H9 (cell line): ENCODE results near the gene FAM13A. TPM values are rescaled to one million over a fixed set of nuclear protein-coding genes. Genes with fewer than 3 reads are reported as not detected.

Experiments
- DNase-seq: peaks from one replicate; pipeline ENCODE4 v3.0.0-alpha.2; 2017
- H2AFZ ChIP-seq: one replicate; pipeline ENCODE4 v1.6.1; 2013; ENCODE audit warnings: mild to moderate bottlenecking, low read length, control low read depth, moderate library complexity
- H2AK5ac ChIP-seq: 2 replicates; pipeline ENCODE4 v1.6.1; 2013; ENCODE audit warnings: low read length, control low read depth, mixed read lengths; ENCODE audit not compliant: insufficient read length
- H2BK120ac ChIP-seq: one replicate; pipeline ENCODE4 v1.6.1; 2013; ENCODE audit warnings: low read depth, mild to moderate bottlenecking, low read length, control low read depth, inconsistent platforms; ENCODE audit not compliant: poor library complexity, severe bottlenecking
- H2BK12ac ChIP-seq: 2 replicates; pipeline ENCODE4 v1.6.1; 2013; ENCODE audit warnings: low read length, control low read depth, mixed read lengths, low read depth; ENCODE audit not compliant: insufficient read length
- H2BK15ac ChIP-seq: 2 replicates; pipeline ENCODE4 v1.6.1; 2013; ENCODE audit warnings: low read depth, low read length, control low read depth
- H2BK20ac ChIP-seq: one replicate; pipeline ENCODE4 v1.6.1; 2013; ENCODE audit warnings: low read depth, mild to moderate bottlenecking, low read length, control low read depth, inconsistent platforms; ENCODE audit not compliant: poor library complexity, severe bottlenecking
- H2BK5ac ChIP-seq: 2 replicates; pipeline ENCODE4 v1.6.1; 2013; ENCODE audit warnings: low read length, control low read depth, mixed read lengths; ENCODE audit not compliant: insufficient read length
- H3K14ac ChIP-seq: 2 replicates; pipeline ENCODE4 v1.6.1; 2013; ENCODE audit warnings: low read length, control low read depth; ENCODE audit not compliant: insufficient read depth
- H3K18ac ChIP-seq: 2 replicates; pipeline ENCODE4 v1.6.1; 2013; ENCODE audit warnings: low read depth, mild to moderate bottlenecking, mixed read lengths, low read length, control low read depth; ENCODE audit not compliant: insufficient read length
- H3K23ac ChIP-seq: 2 replicates; pipeline ENCODE4 v1.6.1; 2013; ENCODE audit warnings: low read length, control low read depth, mixed read lengths, low read depth; ENCODE audit not compliant: insufficient read length
- H3K23me2 ChIP-seq: 2 replicates; pipeline ENCODE4 v1.6.1; 2013; ENCODE audit warnings: low read depth, mild to moderate bottlenecking, mixed read lengths, low read length, control low read depth; ENCODE audit not compliant: insufficient read length, poor library complexity, severe bottlenecking
- H3K27ac ChIP-seq: 2 replicates; pipeline ENCODE4 v1.5.1; 2013; ENCODE audit warnings: low read length, control low read depth, mixed read lengths, low read depth; ENCODE audit not compliant: insufficient read length
- H3K27me3 ChIP-seq: 2 replicates; pipeline ENCODE4 v1.6.1; 2013; ENCODE audit warnings: low read length, control low read depth, inconsistent platforms; ENCODE audit not compliant: insufficient read depth
- H3K4ac ChIP-seq: 2 replicates; pipeline ENCODE4 v1.6.1; 2013; ENCODE audit warnings: low read depth, mild to moderate bottlenecking, control low read depth, inconsistent platforms, low read length, moderate library complexity
- H3K4me1 ChIP-seq: 2 replicates; pipeline ENCODE4 v1.6.1; 2013; ENCODE audit warnings: low read length, control low read depth, inconsistent platforms; ENCODE audit not compliant: insufficient read depth
- H3K4me2 ChIP-seq: 2 replicates; pipeline ENCODE4 v1.6.1; 2013; ENCODE audit warnings: low read length, control low read depth, mixed read lengths; ENCODE audit not compliant: insufficient read length, insufficient read depth
- H3K56ac ChIP-seq: 2 replicates; pipeline ENCODE4 v1.6.1; 2013; ENCODE audit warnings: low read depth, mild to moderate bottlenecking, mixed read lengths, low read length, control low read depth; ENCODE audit not compliant: insufficient read length
- H3K79me1 ChIP-seq: 2 replicates; pipeline ENCODE4 v1.6.1; 2013; ENCODE audit warnings: low read depth, mild to moderate bottlenecking, moderate library complexity, low read length, control low read depth, inconsistent platforms; ENCODE audit not compliant: insufficient read depth, poor library complexity, severe bottlenecking
- H3K79me2 ChIP-seq: 2 replicates; pipeline ENCODE4 v1.6.1; 2013; ENCODE audit warnings: low read length, control low read depth, inconsistent platforms; ENCODE audit not compliant: insufficient read depth
- H3K9ac ChIP-seq: 2 replicates; pipeline ENCODE4 v1.6.1; 2013; ENCODE audit warnings: low read length, control low read depth, mixed read lengths; ENCODE audit not compliant: insufficient read length; ENCODE audit errors: extremely low read depth
- H3K9me3 ChIP-seq: one replicate; pipeline ENCODE4 v1.6.1; 2013; ENCODE audit warnings: low read depth, low read length, inconsistent platforms; ENCODE audit not compliant: control insufficient read depth
- H3T11ph ChIP-seq: one replicate; pipeline ENCODE4 v1.6.1; 2013; ENCODE audit warnings: mild to moderate bottlenecking, low read length, control low read depth, inconsistent platforms
- H4K20me1 ChIP-seq: one replicate; pipeline ENCODE4 v1.6.1; 2013; ENCODE audit not compliant: control insufficient read depth, insufficient read length, insufficient read depth
- H4K5ac ChIP-seq: 2 replicates; pipeline ENCODE4 v1.6.1; 2013; ENCODE audit warnings: low read depth, mild to moderate bottlenecking, mixed read lengths, low read length, control low read depth; ENCODE audit not compliant: insufficient read length
- H4K8ac ChIP-seq: replicated peaks from 2 replicates; pipeline ENCODE4 v1.6.1; 2013; ENCODE audit warnings: low read length, control low read depth, mixed read lengths, low read depth; ENCODE audit not compliant: insufficient read length
- H4K91ac ChIP-seq: 2 replicates; pipeline ENCODE4 v1.6.1; 2013; ENCODE audit warnings: low read depth, mild to moderate bottlenecking, moderate library complexity, mixed read lengths, low read length, control low read depth; ENCODE audit not compliant: insufficient read length
- H3K27ac Mint-ChIP-seq, 3 experiments: 2 replicates in 2 of 3; 3 replicates in 1 of 3; pipeline ENCODE4 v1.8.0; 2020 to 2021; ENCODE audit warnings: mixed read lengths in 3 of 3, mild to moderate bottlenecking in 1 of 3, moderate library complexity in 1 of 3
- H3K27me3 Mint-ChIP-seq: 2 replicates; pipeline ENCODE4 v1.8.0; 2021; ENCODE audit warnings: low read depth, mild to moderate bottlenecking, moderate library complexity, mixed read lengths
- H3K36me3 Mint-ChIP-seq, 3 experiments: 2 replicates in 2 of 3; 3 replicates in 1 of 3; pipeline ENCODE4 v1.8.0; 2020 to 2021; ENCODE audit warnings: low read depth in 3 of 3, mixed read lengths in 3 of 3; ENCODE audit not compliant: insufficient read depth in 1 of 3
- H3K4me1 Mint-ChIP-seq, 2 experiments: 2 replicates each; pipeline ENCODE4 v1.8.0; 2020; ENCODE audit warnings: mixed read lengths in 2 of 2
- H3K4me3 Mint-ChIP-seq, 2 experiments: 2 replicates in 1 of 2; 3 replicates in 1 of 2; pipeline ENCODE4 v1.8.0; 2020 to 2021; ENCODE audit warnings: mild to moderate bottlenecking in 2 of 2, mixed read lengths in 2 of 2, moderate library complexity in 1 of 2
- H3K9me3 Mint-ChIP-seq, 2 experiments: 2 replicates in 1 of 2; 3 replicates in 1 of 2; pipeline ENCODE4 v1.8.0; 2020; ENCODE audit warnings: mild to moderate bottlenecking in 2 of 2, mixed read lengths in 2 of 2, moderate library complexity in 1 of 2
- CTCF ChIP-seq: fragments of 200-600 bp; sonication (generic); conservative IDR thresholded peaks from 3 replicates; pipeline ENCODE4 v1.8.0; 2021; ENCODE audit warnings: antibody characterized with exemption, mild to moderate bottlenecking
- total RNA-seq: library from RNA; stranded (reverse); gene quantifications from 2 replicates; pipeline ENCODE4 v1.2.1, GENCODE V29; 2021

FAM13A gene
- total RNA-seq, 1 experiment from 2014 or later, result 12.7 TPM

- Histone ChIP-seq H3K4ac (no peak overlapping the region), H3K27me3 (no peaks in the 10 kb centered on the region), H3K4me1 (no peaks in the 10 kb centered on the region), H4K91ac (no peak overlapping the region), H2AFZ (no peak overlapping the region), H3K23ac (no peak overlapping the region), H2BK120ac (no peak overlapping the region), H4K8ac (no peak overlapping the region), H3K9me3 (no peaks in the 10 kb centered on the region), H3K4me2 (no peak overlapping the region), H4K5ac (no peak overlapping the region), H2BK12ac (no peak overlapping the region), H3K18ac (no peak overlapping the region), H4K20me1 (no peaks in the 10 kb centered on the region), H3K27ac (no peak overlapping the region), H2BK15ac (no peak overlapping the region), H3K14ac (no peak overlapping the region), H3T11ph (no peak overlapping the region), H3K23me2 (no peaks in the 10 kb centered on the region), H3K56ac (no peak overlapping the region), H3K79me1 (no peaks in the 10 kb centered on the region), H2BK5ac (no peak overlapping the region), H2BK20ac (no peak overlapping the region), H3K79me2 (no peaks in the 10 kb centered on the region), H2AK5ac (no peak overlapping the region), H3K9ac (no peak overlapping the region)
- Mint-ChIP-seq H3K27ac (no peak overlapping the region; a peak in 1 of 7 replicates), H3K36me3 (peaks cover 3 to 13% (median 5%) of the 10 kb centered on the region in 3 experiments; a peak in 5 of 7 replicates), H3K4me3 (no peak overlapping the region), H3K9me3 (no peaks in the 10 kb centered on the region), H3K27me3 (no peaks in the 10 kb centered on the region), H3K4me1 (peaks cover 3 to 6% of the 10 kb centered on the region in 2 experiments; a peak in 2 of 4 replicates)
- TF ChIP-seq CTCF, result no peak
- no peak for DNase-seq
These were observed 59.0 kb downstream of the FAM13A start for GRCh38 chr4:88998001-88998400.
